Right atrium auricular region (tissue), 2 donors: ENCODE results near the gene GNA15. TPM values are rescaled to one million over a fixed set of nuclear protein-coding genes. Genes with fewer than 3 reads are reported as not detected.
A peak's percentile ranks its signal among the peaks of the same experiment; 100 is the strongest.
"Not testable (repeated sequence)": the region's sequence is repeated elsewhere in the genome, so short reads cannot be mapped to it uniquely, and the experiment has no call there.

Experiments
- DNase-seq: peaks from one replicate; pipeline ENCODE4 v3.0.0-alpha.2; 2019; ENCODE audit warnings: low spot score
- H3K27ac ChIP-seq, 2 donors: fragments of 200-600 bp; sonication (generic); 1 replicate in 1 of 2; 2 replicates in 1 of 2; pipeline ENCODE4 v1.5.1; 2016 to 2019
- H3K27me3 ChIP-seq, 2 donors: fragments of 200-600 bp; sonication (generic); one replicate each; pipeline versions ENCODE4 v1.5.1 to v1.6.0; 2017 to 2019
- H3K36me3 ChIP-seq: fragments of 200-600 bp; sonication (generic); one replicate; pipeline ENCODE4 v1.5.1; 2016
- H3K4me1 ChIP-seq, 2 donors: fragments of 200-600 bp; sonication (generic); one replicate each; pipeline versions ENCODE4 v1.5.1 to v1.6.0; 2017 to 2019
- H3K4me3 ChIP-seq, 2 donors: fragments of 200-600 bp; sonication (generic); 1 replicate in 1 of 2; 2 replicates in 1 of 2; pipeline ENCODE4 v1.5.1; 2017 to 2019; ENCODE audit warnings: mild to moderate bottlenecking in 1 of 2, moderate library complexity in 1 of 2
- H3K9me3 ChIP-seq, 2 donors: fragments of 200-600 bp; sonication (generic); one replicate each; pipeline ENCODE4 v1.5.1; 2019
- total RNA-seq, 2 donors: library from RNA; depleted of rRNA; stranded (reverse); fragments of >200 nt; gene quantifications; one replicate each; pipeline ENCODE4 v1.1.0, GENCODE V29; 2016
- TF ChIP-seq, protein P1 (sequence below), 2 donors: fragments of 200-600 bp; sonication (generic); IDR thresholded peaks; one replicate each; pipeline ENCODE4 v1.5.1; 2019; ENCODE audit warnings: antibody characterized with exemption in 2 of 2

GNA15 gene
- 1 to 10 TPM in 1 of 2 donors, under 1 TPM in 1; 0.74 to 3.0 TPM for total RNA-seq

GRCh38 chr19:3135961-3136683 is at the start of gene GNA15:
TSS of gene GNA15 (plus strand) at chr19:3136033. CDS start at chr19:3136451, 418 bp downstream.
- no peaks in the 10 kb centered on the region for H3K36me3 ChIP-seq
- H3K4me1 ChIP-seq: peaks cover 0 to 7% of the 10 kb centered on the region in 2 donors
- peak within 1 kb of the TSS; percentile 51 to 59 for H3K27ac ChIP-seq
- no peak for DNase-seq
- H3K27me3 ChIP-seq: no peaks in the 10 kb centered on the region
- TF ChIP-seq, protein P1, sequence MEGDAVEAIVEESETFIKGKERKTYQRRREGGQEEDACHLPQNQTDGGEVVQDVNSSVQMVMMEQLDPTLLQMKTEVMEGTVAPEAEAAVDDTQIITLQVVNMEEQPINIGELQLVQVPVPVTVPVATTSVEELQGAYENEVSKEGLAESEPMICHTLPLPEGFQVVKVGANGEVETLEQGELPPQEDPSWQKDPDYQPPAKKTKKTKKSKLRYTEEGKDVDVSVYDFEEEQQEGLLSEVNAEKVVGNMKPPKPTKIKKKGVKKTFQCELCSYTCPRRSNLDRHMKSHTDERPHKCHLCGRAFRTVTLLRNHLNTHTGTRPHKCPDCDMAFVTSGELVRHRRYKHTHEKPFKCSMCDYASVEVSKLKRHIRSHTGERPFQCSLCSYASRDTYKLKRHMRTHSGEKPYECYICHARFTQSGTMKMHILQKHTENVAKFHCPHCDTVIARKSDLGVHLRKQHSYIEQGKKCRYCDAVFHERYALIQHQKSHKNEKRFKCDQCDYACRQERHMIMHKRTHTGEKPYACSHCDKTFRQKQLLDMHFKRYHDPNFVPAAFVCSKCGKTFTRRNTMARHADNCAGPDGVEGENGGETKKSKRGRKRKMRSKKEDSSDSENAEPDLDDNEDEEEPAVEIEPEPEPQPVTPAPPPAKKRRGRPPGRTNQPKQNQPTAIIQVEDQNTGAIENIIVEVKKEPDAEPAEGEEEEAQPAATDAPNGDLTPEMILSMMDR (IDR thresholded peaks at IDR 0.05): no peak
- peaks cover 0 to 9% of the 10 kb centered on the region in 2 donors for H3K9me3 ChIP-seq
- H3K4me3 ChIP-seq: peak within 1 kb of the TSS; percentile 3 to 40

DNA sequence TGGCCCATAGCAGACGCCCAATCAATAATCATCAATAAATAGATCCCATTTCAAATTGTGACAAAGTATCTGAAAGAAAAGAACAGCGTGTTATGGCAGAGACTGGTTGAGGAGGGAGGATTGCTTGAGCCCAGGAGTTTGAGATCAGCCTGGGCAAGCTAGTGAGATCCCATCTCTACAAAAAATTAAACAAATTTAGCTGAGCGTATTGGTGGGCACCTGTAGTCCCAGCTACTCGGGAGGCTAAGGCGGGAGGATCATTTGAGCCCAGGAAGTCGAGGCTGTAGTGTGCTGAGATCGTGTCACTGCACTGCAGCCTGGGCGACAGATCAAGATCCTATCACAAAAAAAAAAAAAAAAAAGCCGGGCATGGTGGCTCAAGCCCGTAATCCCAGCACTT is 48.1 kb upstream of the GNA15 start:
- DNase-seq: no peak
- no peaks in the 10 kb centered on the region for H3K27me3 ChIP-seq
- TF ChIP-seq, protein P1 (IDR thresholded peaks at IDR 0.05): no peak
- H3K9me3 ChIP-seq: no peaks in the 10 kb centered on the region
- H3K4me3 ChIP-seq: no peak overlapping the region
- H3K36me3 ChIP-seq: no peaks in the 10 kb centered on the region
- no peak overlapping the region for H3K27ac ChIP-seq
- H3K4me1 ChIP-seq: no peaks in the 10 kb centered on the region

DNA sequence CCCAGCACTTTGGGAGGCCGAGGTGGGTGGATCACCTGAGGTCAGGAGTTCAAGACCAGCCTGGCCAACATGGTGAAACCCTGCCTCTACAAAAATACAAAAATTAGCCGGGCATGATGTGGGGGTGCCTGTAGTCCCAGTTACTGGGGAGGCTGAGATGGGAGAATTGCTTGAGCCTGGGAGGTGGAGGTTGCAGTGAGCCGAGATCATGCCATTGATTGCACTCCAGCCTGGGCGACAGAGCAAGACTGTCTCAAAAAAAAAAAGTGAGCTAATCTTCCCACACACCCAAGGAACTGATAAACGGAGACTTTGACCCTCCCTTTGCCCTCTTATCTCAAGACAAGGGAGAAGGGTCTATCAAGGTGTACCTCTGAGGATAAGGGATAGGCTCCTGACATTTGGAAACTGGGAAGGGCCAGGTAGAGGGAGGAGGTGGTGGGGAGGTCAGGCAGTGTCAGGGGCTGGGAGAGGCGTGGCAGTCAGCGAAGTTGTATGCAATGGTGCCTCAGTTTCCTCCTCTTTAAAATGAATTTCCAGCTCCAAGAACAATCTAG is 46.5 kb upstream of the GNA15 start:
- H3K27ac ChIP-seq, H3K4me3 ChIP-seq, H3K4me1 ChIP-seq, DNase-seq, H3K27me3 ChIP-seq, H3K36me3 ChIP-seq, H3K9me3 ChIP-seq: not testable (repeated sequence)

DNA sequence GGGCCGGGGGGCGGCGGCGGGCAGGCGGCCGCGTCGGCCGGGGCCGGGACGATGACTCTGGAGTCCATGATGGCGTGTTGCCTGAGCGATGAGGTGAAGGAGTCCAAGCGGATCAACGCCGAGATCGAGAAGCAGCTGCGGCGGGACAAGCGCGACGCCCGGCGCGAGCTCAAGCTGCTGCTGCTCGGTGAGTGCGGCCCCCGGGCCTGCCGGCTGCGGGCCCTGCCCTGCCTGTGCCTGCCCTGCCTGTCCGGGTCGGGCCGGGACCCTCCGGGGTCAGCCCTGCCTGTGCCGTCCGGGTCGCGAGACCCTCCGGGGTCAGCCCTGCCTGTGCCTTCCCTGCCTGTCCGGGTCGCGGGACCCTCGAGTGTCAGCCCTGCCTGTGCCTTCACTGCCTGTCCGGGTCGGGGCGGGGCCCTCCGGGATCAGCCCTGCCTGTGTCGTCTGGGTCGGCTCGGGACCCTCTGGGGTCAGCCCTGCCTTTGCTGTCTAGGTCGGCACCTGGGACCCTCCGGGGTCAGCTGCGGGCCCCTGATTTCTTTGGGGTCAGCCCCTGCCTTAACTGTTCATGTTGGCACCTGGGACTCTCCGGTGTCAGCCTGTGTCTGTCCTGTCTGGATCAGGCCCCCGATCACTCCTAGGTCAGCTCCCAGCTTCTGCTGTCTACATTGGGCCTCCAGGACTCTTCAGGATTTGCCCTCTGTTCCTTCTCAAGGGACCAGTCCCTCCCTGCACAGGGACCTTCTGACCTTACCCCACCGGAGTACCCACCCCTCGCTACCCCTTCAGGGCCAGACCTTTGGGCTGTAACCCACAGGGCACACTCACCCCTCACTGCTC is 41.0 kb upstream of the GNA15 start:
- Histone ChIP-seq H3K27me3 (no peaks in the 10 kb centered on the region), H3K4me3 (peak overlapping the region; percentile 97 to 99), H3K27ac (peak overlapping the region; percentile 91 to 92), H3K9me3 (no peaks in the 10 kb centered on the region), H3K36me3 (no peaks in the 10 kb centered on the region), H3K4me1 (peaks cover 0 to 54% of the 10 kb centered on the region in 2 donors)
- TF ChIP-seq, protein P1 (IDR thresholded peaks at IDR 0.05): no peak
- no peak for DNase-seq

GRCh38 chr19:3095441-3096191 is 40.2 kb upstream of the GNA15 start:
- peak overlapping the region; percentile 97 to 99 for H3K4me3 ChIP-seq
- no peaks in the 10 kb centered on the region for H3K9me3 ChIP-seq
- DNase-seq: no peak
- peaks cover 0 to 62% of the 10 kb centered on the region in 2 donors for H3K4me1 ChIP-seq
- H3K27me3 ChIP-seq: no peaks in the 10 kb centered on the region
- H3K27ac ChIP-seq: peak overlapping the region; percentile 91 to 92
- TF ChIP-seq, protein P1 (IDR thresholded peaks at IDR 0.05): no peak
- no peaks in the 10 kb centered on the region for H3K36me3 ChIP-seq
